Gastroesophageal sphincter (tissue), 4 donors: ENCODE results near the gene SCGB2B2. TPM values are rescaled to one million over a fixed set of nuclear protein-coding genes. Genes with fewer than 3 reads are reported as not detected.

Experiments
- ATAC-seq: fragments of 150-250 bp; one replicate; pipeline ENCODE4 v1.9.1; 2016; ENCODE audit warnings: mild to moderate bottlenecking, moderate library complexity
- H3K27ac ChIP-seq, 4 donors: fragments of 200-600 bp; sonication (generic) in 3 of 4; 1 replicate in 3 of 4; 2 replicates in 1 of 4; pipeline ENCODE4 v1.5.1; 2016 to 2019
- H3K27me3 ChIP-seq: fragments of 200-600 bp; sonication (generic); one replicate; pipeline ENCODE4 v1.5.1; 2019
- H3K36me3 ChIP-seq, 2 donors: fragments of 200-600 bp; sonication (generic); one replicate each; pipeline ENCODE4 v1.5.1; 2019; ENCODE audit warnings: control low read depth in 1 of 2
- H3K4me1 ChIP-seq, 3 donors: fragments of 200-600 bp; sonication (generic); 1 replicate in 2 of 3; 2 replicates in 1 of 3; pipeline ENCODE4 v1.5.1; 2016 to 2019; ENCODE audit warnings: control low read depth in 2 of 3
- H3K4me3 ChIP-seq, 2 donors: fragments of 200-600 bp; sonication (generic); one replicate each; pipeline ENCODE4 v1.5.1; 2019; ENCODE audit warnings: mild to moderate bottlenecking in 1 of 2, moderate library complexity in 1 of 2
- H3K9me3 ChIP-seq, 3 donors: fragments of 200-600 bp; sonication (generic); one replicate each; pipeline ENCODE4 v1.5.1; 2017 to 2019; ENCODE audit warnings: control low read depth in 2 of 3
- CTCF ChIP-seq, 4 experiments: fragments of 200-600 bp in 2 of 4; fragments of 450-650 bp in 2 of 4; sonication (generic) in 1 of 4; IDR thresholded peaks; one replicate each; pipeline ENCODE4 v1.5.1; 2017 to 2019; ENCODE audit warnings: antibody characterized with exemption in 4 of 4, mild to moderate bottlenecking in 2 of 4, moderate library complexity in 2 of 4
- EP300 ChIP-seq: sonication (generic); formaldehyde crosslinking; IDR thresholded peaks from one replicate; pipeline ENCODE4 v1.6.1; 2017; ENCODE audit warnings: antibody characterized with exemption, mild to moderate bottlenecking
- POLR2A ChIP-seq, 2 donors: fragments of 450-650 bp; IDR thresholded peaks; one replicate each; pipeline ENCODE4 v1.6.1; 2017; ENCODE audit warnings: antibody characterized with exemption in 2 of 2, mild to moderate bottlenecking in 2 of 2, moderate library complexity in 1 of 2
- POLR2AphosphoS5 ChIP-seq: sonication (generic); formaldehyde crosslinking; IDR thresholded peaks from one replicate; pipeline ENCODE4 v1.6.1; 2017; ENCODE audit warnings: antibody characterized with exemption
- WGBS, 2 donors: methylation state at CpG; one replicate each; pipeline ENCODE4 v1.1.5; 2018; ENCODE audit warnings: low coverage in 1 of 2; 5-methylcytosine and 5-hydroxymethylcytosine counted together
- total RNA-seq, 4 donors: library from RNA; depleted of rRNA; stranded (reverse); fragments of >200 nt; gene quantifications; one replicate each; pipeline ENCODE4 v1.1.0, GENCODE V29; 2016

SCGB2B2 gene
- total RNA-seq, 4 donors from 2014 or later, result 0.40 to 1.1 (median 0.81) TPM; not detected in 1

- Histone ChIP-seq H3K27me3 (no peaks in the 10 kb centered on the region), H3K9me3 (peaks cover 0 to 10% (median 0%) of the 10 kb centered on the region in 3 donors), H3K4me1 (no peaks in the 10 kb centered on the region), H3K36me3 (no peaks in the 10 kb centered on the region), H3K4me3 (no peak overlapping the region), H3K27ac (no peak overlapping the region)
- ATAC-seq, result no peak
- 67 to 68% methylated on average over 1 to 2 of the region's 2 CpGs for WGBS, 2 donors
- TF ChIP-seq POLR2A (IDR thresholded peaks at IDR 0.05), result no peak
- TF ChIP-seq CTCF (IDR thresholded peaks at IDR 0.05), result no peak
- no peak for TF ChIP-seq EP300
- no peak for TF ChIP-seq POLR2AphosphoS5
Measured at GRCh38 chr19:34655651-34656050, 21.3 kb downstream of the SCGB2B2 start.

GRCh38 chr19:34654796-34655195, 22.2 kb downstream of the SCGB2B2 start:
- ATAC-seq, result no peak
- peaks cover 0 to 10% (median 0%) of the 10 kb centered on the region in 3 donors for H3K9me3 ChIP-seq
- TF ChIP-seq EP300 (no peak), CTCF (IDR thresholded peaks at IDR 0.05) (no peak), POLR2AphosphoS5 (no peak), POLR2A (IDR thresholded peaks at IDR 0.05) (no peak)

GRCh38 chr19:34651747-34652146, 25.2 kb downstream of the SCGB2B2 start:
- Histone ChIP-seq H3K9me3 (peaks cover 0 to 10% (median 0%) of the 10 kb centered on the region in 3 donors), H3K27ac (no peak overlapping the region), H3K36me3 (no peaks in the 10 kb centered on the region), H3K27me3 (no peaks in the 10 kb centered on the region), H3K4me1 (no peaks in the 10 kb centered on the region), H3K4me3 (no peak overlapping the region)
- WGBS, 2 donors, result 62 to 67% methylated on average over 1 to 2 of the region's 2 CpGs
- ATAC-seq, result no peak
- TF ChIP-seq CTCF (IDR thresholded peaks at IDR 0.05) (no peak), POLR2AphosphoS5 (no peak), POLR2A (IDR thresholded peaks at IDR 0.05) (no peak), EP300 (no peak)

More at GRCh38 chr19:34654796-34655195, 22.2 kb downstream of the SCGB2B2 start:
- Histone ChIP-seq H3K4me1 (no peaks in the 10 kb centered on the region), H3K4me3 (no peak overlapping the region), H3K27me3 (no peaks in the 10 kb centered on the region), H3K27ac (no peak overlapping the region), H3K36me3 (no peaks in the 10 kb centered on the region)
- WGBS, 2 donors, result 33 to 38% methylated on average over 1 to 2 of the region's 2 CpGs

GRCh38 chr19:34649886-34650543, 26.9 kb downstream of the SCGB2B2 start:
- Histone ChIP-seq H3K9me3 (peaks cover 0 to 10% (median 0%) of the 10 kb centered on the region in 3 donors), H3K27ac (no peak overlapping the region), H3K27me3 (no peaks in the 10 kb centered on the region), H3K4me1 (no peaks in the 10 kb centered on the region), H3K36me3 (no peaks in the 10 kb centered on the region), H3K4me3 (no peak overlapping the region)
- no peak for ATAC-seq
- no peak for TF ChIP-seq POLR2AphosphoS5
- no peak for TF ChIP-seq POLR2A (IDR thresholded peaks at IDR 0.05)
- no peak for TF ChIP-seq EP300
- TF ChIP-seq CTCF (IDR thresholded peaks at IDR 0.05), result no peak
- 91 to 100% methylated on average over 1 to 7 of the region's 9 CpGs for WGBS, 2 donors

- WGBS, 2 donors, result 39% methylated on average over 4 of the region's 5 CpGs; no CpG with 5 or more reads in 1 of the 2 donors
- no peak for TF ChIP-seq POLR2A (IDR thresholded peaks at IDR 0.05)
- no peak for TF ChIP-seq CTCF (IDR thresholded peaks at IDR 0.05)
- TF ChIP-seq EP300, result no peak
- no peak for TF ChIP-seq POLR2AphosphoS5
- H3K27me3 ChIP-seq, result no peaks in the 10 kb centered on the region
- no peak overlapping the region for H3K27ac ChIP-seq
- H3K4me1 ChIP-seq, result no peaks in the 10 kb centered on the region
- ATAC-seq, result no peak
- no peak overlapping the region for H3K4me3 ChIP-seq
- H3K9me3 ChIP-seq, result no peaks in the 10 kb centered on the region
- H3K36me3 ChIP-seq, result no peaks in the 10 kb centered on the region
Measured at GRCh38 chr19:34645551-34645950, 31.4 kb downstream of the SCGB2B2 start.
